Measurements from ENCODE around the gene GRK4. TPM values are rescaled to one million over a fixed set of nuclear protein-coding genes. Genes with fewer than 3 reads are reported as not detected.

Gene GRK4
- total RNA-seq, 4 donors from 2014 or later, result 4.2 to 10.5 (median 4.7) TPM

DNA sequence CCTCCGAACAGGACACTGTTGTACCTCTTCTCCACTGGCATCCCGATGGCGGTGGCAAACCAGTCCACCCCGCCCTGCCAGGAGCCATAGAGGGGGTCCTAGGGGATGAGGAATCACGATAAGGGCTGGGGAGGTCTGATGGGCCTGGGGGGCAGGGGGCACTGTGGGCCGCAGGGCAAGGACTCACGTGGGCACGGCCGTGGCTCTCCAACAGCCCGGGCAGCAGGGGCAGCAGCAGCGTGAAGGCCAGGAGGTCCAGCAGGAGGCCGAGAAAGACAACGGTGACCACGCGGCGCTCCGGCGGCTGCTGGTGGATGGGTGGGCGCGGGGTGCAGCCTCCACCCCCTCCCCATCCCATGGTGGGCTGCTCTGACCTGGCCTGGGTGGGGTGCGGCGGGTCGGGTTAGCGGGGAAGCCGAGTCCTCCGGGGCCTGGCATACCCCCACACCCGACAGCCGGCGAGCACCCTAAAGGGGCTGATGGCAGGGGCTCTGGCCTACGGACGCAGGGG lies 29.8 kb upstream of the GRK4 start:
- WGBS, 2 donors, result 32 to 36% methylated on average over 18 of the region's 31 CpGs
- intact Hi-C loops (cut with DNase I; ENCODE audit: low total_unique reads), result no loop called here
- H3K4me3 ChIP-seq (ENCODE audit: low read depth, poor library complexity, severe bottlenecking), result peak overlapping the region; percentile 24
- no peak for DNase-seq (ENCODE audit: low spot score in 2 of 2)
- TF ChIP-seq, protein P1, sequence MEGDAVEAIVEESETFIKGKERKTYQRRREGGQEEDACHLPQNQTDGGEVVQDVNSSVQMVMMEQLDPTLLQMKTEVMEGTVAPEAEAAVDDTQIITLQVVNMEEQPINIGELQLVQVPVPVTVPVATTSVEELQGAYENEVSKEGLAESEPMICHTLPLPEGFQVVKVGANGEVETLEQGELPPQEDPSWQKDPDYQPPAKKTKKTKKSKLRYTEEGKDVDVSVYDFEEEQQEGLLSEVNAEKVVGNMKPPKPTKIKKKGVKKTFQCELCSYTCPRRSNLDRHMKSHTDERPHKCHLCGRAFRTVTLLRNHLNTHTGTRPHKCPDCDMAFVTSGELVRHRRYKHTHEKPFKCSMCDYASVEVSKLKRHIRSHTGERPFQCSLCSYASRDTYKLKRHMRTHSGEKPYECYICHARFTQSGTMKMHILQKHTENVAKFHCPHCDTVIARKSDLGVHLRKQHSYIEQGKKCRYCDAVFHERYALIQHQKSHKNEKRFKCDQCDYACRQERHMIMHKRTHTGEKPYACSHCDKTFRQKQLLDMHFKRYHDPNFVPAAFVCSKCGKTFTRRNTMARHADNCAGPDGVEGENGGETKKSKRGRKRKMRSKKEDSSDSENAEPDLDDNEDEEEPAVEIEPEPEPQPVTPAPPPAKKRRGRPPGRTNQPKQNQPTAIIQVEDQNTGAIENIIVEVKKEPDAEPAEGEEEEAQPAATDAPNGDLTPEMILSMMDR (IDR thresholded peaks at IDR 0.05), result no peak
- TF ChIP-seq POLR2A (IDR thresholded peaks at IDR 0.05), result no peak

DNA sequence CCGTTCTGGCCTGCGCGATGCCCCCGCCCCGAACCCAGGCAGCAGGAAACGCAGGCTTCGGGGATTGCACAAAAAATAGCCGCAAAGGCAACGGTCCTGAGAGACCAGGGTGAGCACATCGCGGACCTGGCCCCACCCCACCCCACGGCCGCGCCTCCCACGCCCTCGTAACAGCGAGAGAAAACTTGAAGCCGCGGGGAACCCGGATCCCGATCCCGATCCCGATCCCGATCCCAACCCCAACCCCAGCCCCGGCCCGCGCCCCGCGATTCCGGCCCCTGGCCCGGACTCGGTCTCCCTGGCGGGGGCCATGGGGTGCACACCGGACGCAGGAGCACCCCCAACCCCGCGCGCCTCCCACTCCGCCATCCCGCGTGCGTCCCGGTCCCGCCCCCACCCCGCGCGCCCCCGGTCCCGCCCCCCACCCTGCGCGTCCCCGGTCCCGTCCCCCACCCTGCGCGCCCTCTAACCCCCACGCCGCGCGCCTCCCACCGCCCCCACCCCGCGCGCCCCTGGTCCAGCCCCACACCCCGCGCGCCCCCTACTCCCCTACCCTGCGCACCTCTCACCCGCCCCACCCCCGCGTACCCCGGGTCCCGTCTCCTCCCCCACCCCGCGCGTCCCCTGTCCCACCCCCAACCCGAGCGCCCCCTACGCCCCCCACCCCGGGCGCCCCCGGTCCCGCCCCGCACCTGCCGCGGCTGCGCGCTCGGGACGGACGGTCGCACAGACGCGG lies 29.1 kb upstream of the GRK4 start:
- peak in 1 of 2 donors; percentile 96 for DNase-seq (ENCODE audit: low spot score in 2 of 2)
- WGBS, 2 donors, result 2% methylated on average over 11 to 43 of the region's 93 CpGs
- intact Hi-C loops (cut with DNase I; ENCODE audit: low total_unique reads), result no loop called here
- TF ChIP-seq POLR2A (IDR thresholded peaks at IDR 0.05), result no peak
- TF ChIP-seq, protein P1 (IDR thresholded peaks at IDR 0.05), result no peak
- peak overlapping the region; percentile 24 for H3K4me3 ChIP-seq (ENCODE audit: low read depth, poor library complexity, severe bottlenecking)

DNA sequence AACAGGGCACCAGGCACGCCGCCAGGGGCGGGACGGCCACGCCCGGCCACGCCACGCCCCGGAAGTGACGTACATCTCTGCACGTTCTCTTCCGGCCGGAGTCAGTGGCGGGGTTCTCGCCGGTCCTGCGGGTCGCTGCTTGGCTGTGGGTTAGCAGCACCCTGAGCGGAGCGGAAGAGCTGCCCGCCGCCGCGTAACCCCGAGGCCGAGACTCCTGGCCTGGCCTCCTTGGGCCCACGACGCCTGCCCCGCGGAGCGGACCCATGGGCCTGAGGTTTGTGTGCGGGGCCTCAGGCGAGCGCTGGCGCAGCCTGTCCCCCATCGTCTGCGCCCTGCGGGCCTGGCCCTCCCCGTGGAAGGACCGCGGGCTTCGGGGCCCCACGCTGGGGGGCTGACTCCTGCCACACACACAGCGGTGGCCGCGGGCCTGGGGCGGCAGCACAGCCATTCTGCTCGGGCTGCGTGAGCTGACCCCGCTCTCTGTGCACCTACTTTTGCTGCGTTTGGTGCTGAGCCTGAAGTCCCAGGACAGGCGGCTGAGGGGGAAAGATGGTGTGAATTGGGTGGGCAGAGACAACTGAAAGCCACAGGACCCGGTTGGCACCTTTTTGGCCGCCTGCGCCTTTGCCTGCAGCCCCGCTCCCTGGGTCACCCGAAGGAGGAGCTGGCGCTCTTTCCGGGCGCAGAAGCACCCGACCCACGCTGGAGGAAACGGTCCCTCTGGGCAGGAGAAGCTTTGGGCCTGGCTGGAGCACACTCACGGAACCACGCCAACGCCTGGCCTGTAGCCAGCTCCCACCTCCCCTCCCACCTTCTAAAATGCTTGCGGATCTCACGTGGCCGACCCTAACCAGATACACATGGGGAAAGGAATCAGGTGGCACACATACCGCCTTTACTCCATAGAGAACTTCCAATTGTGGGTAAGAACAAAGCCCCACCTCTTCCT lies 28.3 kb upstream of the GRK4 start:
- peak overlapping the region; percentile 89 for H3K4me3 ChIP-seq (ENCODE audit: low read depth, poor library complexity, severe bottlenecking)
- peak; percentile 92 to 99 for DNase-seq (ENCODE audit: low spot score in 2 of 2)
- TF ChIP-seq, protein P1 (IDR thresholded peaks at IDR 0.05), result no peak
- peak in 1 of 2 donors; percentile 36 for TF ChIP-seq POLR2A (IDR thresholded peaks at IDR 0.05)
- intact Hi-C loops (cut with DNase I; ENCODE audit: low total_unique reads), result no loop called here
- 0% methylated on average over 46 to 52 of the region's 70 CpGs for WGBS, 2 donors

DNA sequence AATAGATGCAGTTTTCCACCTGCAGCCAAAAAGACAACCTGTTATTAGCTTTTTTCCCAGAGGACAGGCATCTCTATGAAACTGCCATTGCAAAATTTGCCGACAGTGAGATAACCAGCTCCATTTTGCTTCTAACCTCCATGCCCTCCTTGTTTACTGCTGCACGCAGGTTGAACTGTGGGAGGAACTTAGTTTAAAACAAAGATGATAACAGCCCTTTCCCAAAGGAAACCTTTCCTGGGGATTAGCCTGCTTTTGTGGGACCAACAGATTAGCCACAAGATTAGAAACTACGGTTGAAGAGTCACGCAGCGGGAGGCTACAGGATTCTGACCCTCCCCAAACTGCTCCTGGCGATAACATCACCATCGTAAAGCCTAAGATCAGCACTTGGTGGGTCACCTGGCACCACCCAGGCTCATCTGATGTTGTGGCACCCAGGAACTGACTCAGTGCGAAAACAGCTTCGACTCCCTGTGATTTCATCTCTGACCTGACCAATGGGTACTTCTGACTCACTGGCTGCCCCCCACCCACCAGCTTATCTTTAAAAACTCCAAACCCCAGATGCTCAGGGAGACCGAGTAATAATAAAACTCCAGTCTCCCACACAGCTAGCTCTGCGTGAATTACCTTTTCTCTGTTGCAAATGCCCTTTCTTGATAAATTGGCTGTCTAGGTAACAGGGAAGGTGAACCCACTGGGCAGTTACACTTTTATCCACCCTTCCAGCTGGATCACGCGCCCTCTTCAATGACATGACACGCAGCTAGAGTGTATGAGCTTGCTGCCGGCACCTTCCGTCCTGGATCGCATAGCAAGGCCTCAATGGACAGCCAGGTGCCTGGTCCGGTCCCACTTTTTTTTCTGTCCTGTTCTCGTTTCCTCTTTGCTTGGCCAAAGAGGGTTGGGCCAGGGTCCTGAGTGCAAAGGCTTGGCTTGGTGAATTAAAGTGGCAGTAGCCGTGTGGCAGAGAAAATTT lies 27.3 kb upstream of the GRK4 start:
- H3K4me3 ChIP-seq (ENCODE audit: low read depth, poor library complexity, severe bottlenecking), result no peak overlapping the region
- WGBS, 2 donors, result 80 to 81% methylated on average over 20 of the region's 20 CpGs
- TF ChIP-seq, protein P1 (IDR thresholded peaks at IDR 0.05), result no peak
- no peak for TF ChIP-seq POLR2A (IDR thresholded peaks at IDR 0.05)
- intact Hi-C loops (cut with DNase I; ENCODE audit: low total_unique reads), result no loop called here
- DNase-seq (ENCODE audit: low spot score in 2 of 2), result peak in 1 of 2 donors; percentile 85

DNA sequence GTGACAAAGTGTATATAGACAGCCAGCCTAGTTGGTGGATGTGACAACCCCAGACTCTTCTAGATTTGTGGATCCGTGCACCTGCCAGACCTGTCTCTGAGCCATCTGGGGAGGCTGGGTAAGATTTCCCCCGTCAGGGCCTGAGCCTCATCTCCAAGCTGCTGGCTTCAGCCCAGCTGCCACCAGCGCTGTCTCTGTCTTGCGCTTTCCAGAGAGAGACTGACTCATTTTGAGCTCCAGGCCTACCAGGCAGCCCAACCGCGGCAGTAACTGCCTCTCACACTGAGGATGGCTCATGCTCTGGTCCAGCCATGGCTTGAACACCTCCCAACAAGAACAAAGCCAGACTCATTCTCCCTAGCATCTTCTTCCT lies 26.6 kb upstream of the GRK4 start:
- 28 to 39% methylated on average over 6 of the region's 6 CpGs for WGBS, 2 donors
- no peak overlapping the region for H3K4me3 ChIP-seq (ENCODE audit: low read depth, poor library complexity, severe bottlenecking)
- peak in 1 of 2 donors; percentile 83 for DNase-seq (ENCODE audit: low spot score in 2 of 2)
- no peak for TF ChIP-seq POLR2A (IDR thresholded peaks at IDR 0.05)
- TF ChIP-seq, protein P1 (IDR thresholded peaks at IDR 0.05), result no peak
- intact Hi-C loops (cut with DNase I; ENCODE audit: low total_unique reads), result no loop called here
